ENCODE results near the gene RPUSD2.

Gene RPUSD2

DNA sequence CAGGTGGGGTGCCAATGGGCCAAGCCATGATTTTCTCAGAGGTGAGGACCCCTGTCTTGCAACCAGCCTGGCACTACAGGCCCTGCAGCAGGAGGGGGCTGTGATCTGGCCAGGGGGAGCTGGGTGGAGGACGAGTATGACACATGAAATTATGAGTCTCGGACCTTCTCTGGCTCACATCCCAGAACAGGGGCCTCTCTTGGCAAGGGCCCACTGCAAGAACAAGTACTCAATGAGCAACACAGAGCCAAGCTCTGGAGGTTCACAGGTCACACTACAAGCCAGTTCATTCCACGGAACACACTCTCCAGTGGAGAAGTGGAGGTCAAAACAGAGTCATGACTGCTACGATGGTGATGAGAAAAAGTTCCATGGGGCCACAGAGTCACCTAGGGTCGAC is 32.6 kb upstream of the RPUSD2 start:
- in situ Hi-C loops (cut with MboI; ENCODE audit: low sequenced_read_pairs, unreplicated experiment) = no loop called here
- TF ChIP-seq, protein P1, sequence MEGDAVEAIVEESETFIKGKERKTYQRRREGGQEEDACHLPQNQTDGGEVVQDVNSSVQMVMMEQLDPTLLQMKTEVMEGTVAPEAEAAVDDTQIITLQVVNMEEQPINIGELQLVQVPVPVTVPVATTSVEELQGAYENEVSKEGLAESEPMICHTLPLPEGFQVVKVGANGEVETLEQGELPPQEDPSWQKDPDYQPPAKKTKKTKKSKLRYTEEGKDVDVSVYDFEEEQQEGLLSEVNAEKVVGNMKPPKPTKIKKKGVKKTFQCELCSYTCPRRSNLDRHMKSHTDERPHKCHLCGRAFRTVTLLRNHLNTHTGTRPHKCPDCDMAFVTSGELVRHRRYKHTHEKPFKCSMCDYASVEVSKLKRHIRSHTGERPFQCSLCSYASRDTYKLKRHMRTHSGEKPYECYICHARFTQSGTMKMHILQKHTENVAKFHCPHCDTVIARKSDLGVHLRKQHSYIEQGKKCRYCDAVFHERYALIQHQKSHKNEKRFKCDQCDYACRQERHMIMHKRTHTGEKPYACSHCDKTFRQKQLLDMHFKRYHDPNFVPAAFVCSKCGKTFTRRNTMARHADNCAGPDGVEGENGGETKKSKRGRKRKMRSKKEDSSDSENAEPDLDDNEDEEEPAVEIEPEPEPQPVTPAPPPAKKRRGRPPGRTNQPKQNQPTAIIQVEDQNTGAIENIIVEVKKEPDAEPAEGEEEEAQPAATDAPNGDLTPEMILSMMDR (IDR thresholded peaks at IDR 0.05; ENCODE audit: borderline replicate concordance, control extremely low read depth, extremely low read depth, insufficient read depth, missing control alignments) = no peak
- DNase-seq (ENCODE audit: low spot score) = no peak

DNA sequence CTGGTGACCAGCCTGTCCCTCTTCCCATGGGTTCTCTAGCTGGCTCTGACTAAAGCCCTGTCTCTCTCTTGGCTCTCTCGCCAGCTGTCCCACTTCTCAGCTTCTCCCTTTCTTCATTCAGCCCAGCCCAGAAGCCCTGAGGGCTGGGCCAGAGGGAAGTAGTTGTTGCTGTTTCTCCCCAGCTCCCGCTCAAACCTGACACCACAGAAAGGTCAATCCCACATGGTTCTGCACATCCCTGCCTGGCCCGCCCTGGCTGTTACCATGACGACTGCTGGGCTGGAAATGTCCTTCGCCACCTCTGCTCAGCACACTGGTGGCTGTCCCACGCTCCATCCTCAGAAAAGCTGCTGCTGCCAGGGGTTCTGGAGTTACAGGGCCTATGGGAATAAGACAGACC is 30.1 kb upstream of the RPUSD2 start:
- in situ Hi-C loops (cut with MboI; ENCODE audit: low sequenced_read_pairs, unreplicated experiment) = no loop called here
- TF ChIP-seq, protein P1 (IDR thresholded peaks at IDR 0.05; ENCODE audit: borderline replicate concordance, control extremely low read depth, extremely low read depth, insufficient read depth, missing control alignments) = no peak
- DNase-seq (ENCODE audit: low spot score) = no peak

DNA sequence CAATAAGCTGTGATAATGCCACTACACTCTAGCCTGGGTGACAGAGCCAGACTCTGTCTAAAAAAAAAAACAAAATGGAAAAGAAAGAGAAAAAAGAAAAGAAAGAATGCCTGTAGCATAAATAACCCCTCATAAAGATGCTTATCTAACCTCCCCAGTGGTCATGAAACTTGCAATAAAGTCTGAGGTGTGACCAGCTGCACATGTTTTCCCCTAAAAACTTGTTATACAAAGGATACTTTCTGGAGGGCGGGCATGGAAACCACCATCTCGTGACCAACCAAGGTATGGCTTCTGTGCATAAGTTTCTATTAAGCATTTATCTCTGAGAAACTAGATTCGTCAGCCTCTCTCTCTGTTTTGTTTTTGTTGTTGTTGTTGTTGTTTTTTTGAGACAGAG is 26.0 kb upstream of the RPUSD2 start:
- TF ChIP-seq, protein P1 (IDR thresholded peaks at IDR 0.05; ENCODE audit: borderline replicate concordance, control extremely low read depth, extremely low read depth, insufficient read depth, missing control alignments) = no peak
- no peak for DNase-seq (ENCODE audit: low spot score)
- in situ Hi-C loops (cut with MboI; ENCODE audit: low sequenced_read_pairs, unreplicated experiment) = no loop called here

DNA sequence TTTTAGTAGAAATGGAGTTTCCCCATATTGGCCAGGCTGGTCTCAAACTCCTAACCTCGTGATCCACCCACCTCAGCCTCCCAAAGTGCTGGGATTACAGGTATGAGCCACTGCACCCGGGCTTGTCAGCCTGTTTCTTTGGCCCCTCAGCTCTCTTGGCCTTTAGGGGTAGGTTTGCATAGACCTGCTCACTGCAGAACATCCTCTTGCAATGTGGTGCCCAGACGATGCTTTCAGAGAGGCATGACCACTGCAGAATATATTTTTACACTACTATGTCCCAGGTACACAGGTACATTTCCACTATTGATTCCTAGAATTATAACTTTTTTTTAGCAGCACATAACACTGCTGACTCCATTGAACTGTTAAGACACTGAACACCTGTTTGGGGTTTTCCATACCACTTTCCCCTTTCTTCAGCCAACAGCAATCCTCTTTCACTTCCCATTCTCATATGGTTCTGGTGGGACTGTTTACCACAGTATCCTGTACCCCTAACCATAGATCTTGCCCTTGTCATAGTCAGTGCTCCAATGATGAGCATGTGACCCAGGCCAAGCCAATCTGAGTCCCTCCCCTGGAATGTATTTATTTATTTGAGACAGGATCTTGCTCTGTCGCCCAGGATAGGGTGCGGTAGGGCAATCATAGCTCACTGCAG is 25.3 kb upstream of the RPUSD2 start:
- in situ Hi-C loops (cut with MboI; ENCODE audit: low sequenced_read_pairs, unreplicated experiment) = no loop called here
- peak; percentile 35 for DNase-seq (ENCODE audit: low spot score)
- TF ChIP-seq, protein P1 (IDR thresholded peaks at IDR 0.05; ENCODE audit: borderline replicate concordance, control extremely low read depth, extremely low read depth, insufficient read depth, missing control alignments) = no peak

DNA sequence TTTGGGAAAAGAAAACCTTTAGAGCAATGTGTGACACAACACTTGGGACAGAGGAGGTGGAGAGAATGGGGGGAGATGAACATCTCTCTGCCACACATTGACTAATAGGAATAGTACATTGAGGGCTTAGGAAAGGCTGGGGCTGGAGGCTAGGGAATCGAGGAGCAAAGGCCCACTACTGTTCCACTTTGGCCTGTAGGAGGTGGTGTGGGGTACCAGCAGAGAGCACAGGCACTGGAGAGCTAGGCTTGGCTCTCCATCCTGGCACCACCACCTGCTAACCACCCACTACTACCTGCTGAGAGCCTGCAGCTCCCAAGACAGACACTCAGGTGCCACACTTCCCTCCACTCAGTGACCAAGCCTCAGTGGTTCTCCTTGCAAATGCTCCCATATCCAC is 23.6 kb upstream of the RPUSD2 start:
- DNase-seq (ENCODE audit: low spot score) = no peak

DNA sequence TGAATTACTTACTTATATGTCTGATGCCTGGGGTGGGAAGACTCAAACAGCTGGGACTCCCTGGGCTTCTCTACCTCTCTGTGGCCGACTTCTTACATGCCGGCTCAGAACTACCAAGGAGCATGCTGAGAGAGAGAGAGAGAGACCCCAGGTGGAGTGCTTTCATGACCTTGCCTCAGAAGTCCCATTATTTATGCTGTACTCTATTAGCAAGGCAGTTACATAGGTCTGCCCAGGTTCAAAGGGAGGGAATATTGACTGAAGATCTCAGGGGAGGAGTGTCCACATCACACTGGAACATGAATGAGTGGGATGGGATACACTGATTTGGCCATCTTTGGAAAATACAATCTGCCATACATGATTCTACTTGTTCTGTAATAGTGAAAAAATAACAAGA is 20.5 kb upstream of the RPUSD2 start:
- DNase-seq (ENCODE audit: low spot score) = no peak
- TF ChIP-seq, protein P1 (IDR thresholded peaks at IDR 0.05; ENCODE audit: borderline replicate concordance, control extremely low read depth, extremely low read depth, insufficient read depth, missing control alignments) = no peak
- in situ Hi-C loops (cut with MboI; ENCODE audit: low sequenced_read_pairs, unreplicated experiment) = no loop called here

More for the DNA sequence above, 23.6 kb upstream of the RPUSD2 start:
- TF ChIP-seq, protein P1 (IDR thresholded peaks at IDR 0.05; ENCODE audit: borderline replicate concordance, control extremely low read depth, extremely low read depth, insufficient read depth, missing control alignments) = no peak
- in situ Hi-C loops (cut with MboI; ENCODE audit: low sequenced_read_pairs, unreplicated experiment) = no loop called here
